ENCODE measurements around the gene SEMA6B. TPM values are rescaled to one million over a fixed set of nuclear protein-coding genes. Genes with fewer than 3 reads are reported as not detected.
"Not testable (repeated sequence)": the region's sequence is repeated elsewhere in the genome, so short reads cannot be mapped to it uniquely, and the experiment has no call there.

Gene SEMA6B
- total and polyA plus RNA-seq, 8 donors = 1.2 to 6.7 (median 2.0) TPM; not detected in 1

DNA sequence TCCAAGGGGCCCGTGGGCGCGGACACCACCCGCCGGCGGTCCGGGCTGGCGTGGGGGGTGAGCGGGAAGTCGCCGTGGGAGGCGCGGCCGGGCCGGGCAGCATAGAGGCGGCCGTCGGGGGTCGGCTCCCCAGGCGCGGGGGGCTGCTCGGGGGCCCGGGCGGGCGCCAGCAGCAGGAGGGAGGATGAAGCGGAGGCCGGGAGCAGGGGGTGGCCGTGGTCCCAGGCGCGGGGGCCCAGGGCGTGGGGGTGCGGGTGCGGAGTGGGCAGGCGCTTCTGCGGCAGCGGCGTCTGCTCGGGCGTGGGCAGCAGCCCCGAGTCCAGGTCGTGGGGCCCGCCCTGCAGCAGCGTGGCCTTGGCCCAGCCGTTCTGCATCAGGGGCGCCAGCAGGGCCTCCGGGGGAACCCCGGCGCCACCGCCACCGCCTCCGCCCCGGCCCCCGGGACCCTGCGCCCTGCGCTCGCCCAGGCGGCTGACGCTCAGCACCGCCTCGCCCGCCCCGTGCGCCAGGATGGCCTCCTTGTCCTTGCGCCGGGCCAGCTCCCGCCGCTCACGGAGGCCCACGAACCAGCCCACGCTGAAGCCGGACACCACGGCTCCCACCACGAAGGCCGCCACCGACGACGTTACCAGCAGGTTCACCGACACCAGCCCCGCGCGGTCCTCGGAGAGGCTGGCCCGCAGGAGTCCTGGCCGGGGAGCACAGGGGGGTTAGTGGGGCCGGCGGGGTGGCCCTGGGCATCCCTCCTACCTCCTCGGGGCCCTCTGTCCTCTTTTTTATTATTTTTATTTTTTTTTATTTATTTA, 15.4 kb downstream of the SEMA6B start:
- TF ChIP-seq POLR2AphosphoS5 (IDR thresholded peaks at IDR 0.05) (no peak), EP300 (IDR thresholded peaks at IDR 0.05) (no peak), POLR2A (IDR thresholded peaks at IDR 0.05) (no peak)
- TF ChIP-seq, protein P1, sequence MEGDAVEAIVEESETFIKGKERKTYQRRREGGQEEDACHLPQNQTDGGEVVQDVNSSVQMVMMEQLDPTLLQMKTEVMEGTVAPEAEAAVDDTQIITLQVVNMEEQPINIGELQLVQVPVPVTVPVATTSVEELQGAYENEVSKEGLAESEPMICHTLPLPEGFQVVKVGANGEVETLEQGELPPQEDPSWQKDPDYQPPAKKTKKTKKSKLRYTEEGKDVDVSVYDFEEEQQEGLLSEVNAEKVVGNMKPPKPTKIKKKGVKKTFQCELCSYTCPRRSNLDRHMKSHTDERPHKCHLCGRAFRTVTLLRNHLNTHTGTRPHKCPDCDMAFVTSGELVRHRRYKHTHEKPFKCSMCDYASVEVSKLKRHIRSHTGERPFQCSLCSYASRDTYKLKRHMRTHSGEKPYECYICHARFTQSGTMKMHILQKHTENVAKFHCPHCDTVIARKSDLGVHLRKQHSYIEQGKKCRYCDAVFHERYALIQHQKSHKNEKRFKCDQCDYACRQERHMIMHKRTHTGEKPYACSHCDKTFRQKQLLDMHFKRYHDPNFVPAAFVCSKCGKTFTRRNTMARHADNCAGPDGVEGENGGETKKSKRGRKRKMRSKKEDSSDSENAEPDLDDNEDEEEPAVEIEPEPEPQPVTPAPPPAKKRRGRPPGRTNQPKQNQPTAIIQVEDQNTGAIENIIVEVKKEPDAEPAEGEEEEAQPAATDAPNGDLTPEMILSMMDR (IDR thresholded peaks at IDR 0.05) = no peak
- Histone ChIP-seq H3K4me1 (peaks cover 0 to 12% (median 10%) of the 10 kb centered on the region in 4 donors), H3K9me3 (peaks cover 0 to 6% (median 0%) of the 10 kb centered on the region in 4 donors), H3K27ac (peak overlapping the region in 1 of 5 donors; percentile 89), H3K36me3 (peaks cover 0 to 4% (median 0%) of the 10 kb centered on the region in 4 donors), H3K4me3 (peak overlapping the region in 1 of 4 donors; percentile 20), H3K27me3 (peaks cover 0 to 13% (median 3%) of the 10 kb centered on the region in 3 donors)
- intact Hi-C loops (cut with DNase I; ENCODE audit: low total_unique reads) = no loop called here
- DNase-seq = no peak
- whole genome bisulfite sequencing, 5 donors = 92 to 96% (median 94%) methylated on average over 22 to 87 of the region's 87 CpGs

DNA sequence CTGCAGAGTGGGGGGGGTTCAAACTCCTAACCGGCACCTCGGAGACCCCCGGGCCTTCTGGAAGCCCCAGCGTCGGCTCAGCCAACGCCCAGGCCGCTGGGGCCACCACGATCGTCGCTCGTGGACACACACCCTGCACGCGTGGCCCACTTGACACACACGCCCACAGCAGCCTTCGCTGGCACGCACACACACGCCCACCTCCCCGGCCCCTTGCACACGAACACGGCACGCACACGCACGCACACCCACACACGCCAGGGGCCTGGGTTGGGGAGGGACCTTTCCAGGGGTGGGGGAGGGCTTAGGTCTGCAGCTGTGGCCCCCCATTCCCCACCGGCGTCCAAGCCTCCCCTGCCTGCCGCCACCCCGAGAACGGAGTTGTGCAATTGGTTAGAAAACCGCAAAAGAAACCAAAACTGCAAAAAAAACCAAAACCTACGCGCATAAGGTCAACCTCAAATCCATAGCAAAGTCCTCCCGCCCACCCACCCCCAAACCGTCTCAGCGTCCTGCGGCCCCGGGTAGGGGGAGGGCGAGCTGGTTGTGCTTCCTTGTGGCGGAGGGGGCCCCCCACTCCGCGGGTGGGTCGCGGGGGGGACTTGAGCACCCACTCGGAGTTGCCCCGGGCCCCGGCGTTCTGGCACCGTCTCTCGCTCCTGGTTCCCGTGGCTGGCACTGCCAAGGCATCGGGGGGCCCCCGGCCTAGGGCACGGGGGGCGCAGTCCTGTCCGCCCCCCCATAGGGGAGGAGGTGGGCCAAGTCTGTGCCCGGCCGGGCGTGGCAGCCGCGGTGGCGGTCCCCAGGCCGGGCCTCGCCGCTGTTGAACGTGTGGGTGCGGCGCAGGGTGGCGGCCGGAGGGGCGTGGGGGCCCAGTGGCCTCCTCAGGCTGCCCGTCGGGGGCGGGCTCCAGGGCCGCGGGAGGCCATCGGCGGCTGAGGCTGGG, 16.3 kb downstream of the SEMA6B start:
- WGBS, 5 donors = 78 to 84% (median 80%) methylated on average over 21 to 77 of the region's 77 CpGs
- intact Hi-C loops (cut with DNase I; ENCODE audit: low total_unique reads) = no loop called here
- DNase-seq = no peak
- H3K4me1 ChIP-seq = peaks cover 3 to 20% (median 15%) of the 10 kb centered on the region in 4 donors
- H3K9me3 ChIP-seq = peaks cover 0 to 6% (median 0%) of the 10 kb centered on the region in 4 donors
- H3K27me3 ChIP-seq = peaks cover 0 to 19% (median 3%) of the 10 kb centered on the region in 3 donors
- peaks cover 0 to 4% (median 0%) of the 10 kb centered on the region in 4 donors for H3K36me3 ChIP-seq
- H3K27ac ChIP-seq = peak overlapping the region in 2 of 5 donors; percentile 89 to 90
- H3K4me3 ChIP-seq = peak overlapping the region in 2 of 4 donors; percentile 20 to 24
- TF ChIP-seq EP300 (IDR thresholded peaks at IDR 0.05) (no peak), POLR2A (IDR thresholded peaks at IDR 0.05) (no peak), POLR2AphosphoS5 (IDR thresholded peaks at IDR 0.05) (no peak)
- TF ChIP-seq, protein P1 (IDR thresholded peaks at IDR 0.05) = no peak

DNA sequence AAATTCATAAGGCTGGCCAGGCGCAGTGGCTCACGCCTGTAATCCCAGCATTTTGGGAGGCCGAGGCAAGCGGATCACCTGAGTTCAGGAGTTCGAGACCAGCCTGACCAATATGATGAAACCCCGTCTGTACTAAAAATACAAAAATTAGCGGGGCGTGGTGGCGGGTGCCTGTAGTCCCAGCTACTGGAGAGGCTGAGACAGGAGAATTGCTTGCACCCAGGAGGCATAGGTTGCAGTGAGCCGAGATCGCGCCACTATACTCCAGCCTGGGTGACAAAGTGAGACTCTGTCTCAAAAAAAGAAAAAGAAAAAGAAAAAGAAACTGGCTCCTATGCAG, 17.7 kb downstream of the SEMA6B start:
- DNase-seq; H3K9me3 ChIP-seq; H3K36me3 ChIP-seq; intact Hi-C loops (cut with DNase I; ENCODE audit: low total_unique reads); H3K4me3 ChIP-seq: not testable (repeated sequence)
- Histone ChIP-seq H3K27me3 (peaks cover 0 to 23% (median 3%) of the 10 kb centered on the region in 3 donors), H3K27ac (peak overlapping the region in 2 of 5 donors; percentile 89 to 90), H3K4me1 (peaks cover 12 to 30% (median 27%) of the 10 kb centered on the region in 4 donors)
- 87 to 93% (median 92%) methylated on average over 12 of the region's 12 CpGs for WGBS, 5 donors

DNA sequence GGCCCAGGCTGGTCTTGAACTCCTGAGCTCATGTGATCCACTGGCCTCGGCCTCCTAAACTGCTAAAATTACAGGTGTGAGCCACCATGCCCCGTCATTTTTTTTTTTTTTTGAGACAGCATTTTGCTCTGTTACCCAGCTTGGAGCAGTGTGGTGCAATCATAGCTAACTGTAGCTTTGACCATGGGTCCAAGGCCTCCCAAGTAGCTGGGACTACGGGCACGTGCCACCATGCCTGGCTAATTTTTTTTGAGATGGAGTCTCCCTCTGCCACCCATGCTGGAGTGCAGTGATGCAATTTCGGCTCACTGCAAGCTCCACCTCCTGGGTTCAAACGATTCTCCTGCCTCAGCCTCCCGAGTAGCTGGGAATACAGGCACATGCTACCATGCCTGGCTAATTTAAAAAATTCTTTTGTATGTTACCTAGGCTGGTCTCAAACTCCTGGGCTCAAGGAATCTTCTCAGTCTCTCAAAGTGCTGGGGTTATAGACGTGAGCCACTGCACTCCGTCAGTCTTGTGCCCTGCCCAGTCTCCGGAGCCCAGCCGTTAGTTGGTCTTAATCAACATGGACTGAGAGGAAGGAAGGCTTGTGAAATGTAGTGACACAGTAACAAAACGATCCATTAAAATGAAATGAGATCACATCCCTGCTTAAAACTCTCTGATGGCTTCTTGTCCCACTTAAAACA, 18.2 kb downstream of the SEMA6B start:
- no peak for TF ChIP-seq POLR2A (IDR thresholded peaks at IDR 0.05)
- TF ChIP-seq POLR2AphosphoS5 (IDR thresholded peaks at IDR 0.05) = no peak
- 74 to 86% (median 82%) methylated on average over 12 of the region's 12 CpGs for WGBS, 5 donors
- Histone ChIP-seq H3K4me3 (peak overlapping the region in 1 of 4 donors; percentile 13), H3K27ac (peak overlapping the region in 2 of 5 donors; percentile 89 to 90), H3K4me1 (peaks cover 12 to 35% (median 32%) of the 10 kb centered on the region in 4 donors), H3K27me3 (peaks cover 0 to 28% (median 3%) of the 10 kb centered on the region in 3 donors), H3K36me3 (no peaks in the 10 kb centered on the region), H3K9me3 (peaks cover 0 to 6% (median 0%) of the 10 kb centered on the region in 4 donors)
- intact Hi-C loops (cut with DNase I; ENCODE audit: low total_unique reads) = no loop called here
- no peak for DNase-seq

All from stomach (tissue), 9 donors.